ENCODE measurements around the gene FAAP100.

Gene FAAP100

DNA sequence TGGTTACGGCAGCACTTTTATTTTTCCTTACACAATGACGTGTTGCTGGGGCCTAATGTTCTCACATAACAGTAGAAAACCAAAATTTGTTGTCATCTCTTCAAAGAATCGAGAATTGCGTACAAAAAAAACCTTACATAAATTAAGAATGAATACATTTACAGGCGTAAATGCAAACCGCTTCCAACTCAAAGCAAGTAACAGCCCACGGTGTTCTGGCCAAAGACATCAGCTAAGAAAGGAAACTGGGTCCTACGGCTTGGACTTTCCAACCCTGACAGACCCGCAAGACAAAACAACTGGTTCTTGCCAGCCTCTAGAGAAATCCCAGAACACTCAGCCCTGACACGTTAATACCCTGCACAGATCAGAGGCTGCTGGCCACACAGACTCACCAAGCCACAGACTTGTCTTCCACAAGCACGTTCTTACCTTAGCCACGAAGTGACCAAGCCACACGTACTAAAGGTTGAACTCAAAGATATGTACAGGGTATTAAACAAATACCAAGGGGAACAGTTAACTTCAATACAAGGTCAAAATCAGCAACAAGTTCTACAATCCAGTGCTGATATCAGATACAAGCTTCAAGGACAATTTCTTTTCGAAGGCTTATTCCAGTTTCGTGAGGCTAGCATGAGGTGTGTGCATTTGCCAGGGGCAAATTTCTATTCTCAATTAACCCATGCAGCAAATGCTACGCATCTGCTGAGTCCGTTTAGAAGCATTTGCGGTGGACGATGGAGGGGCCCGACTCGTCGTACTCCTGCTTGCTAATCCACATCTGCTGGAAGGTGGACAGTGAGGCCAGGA, 42.0 kb downstream of the FAAP100 start:
- peak; percentile 43 for DNase-seq

GRCh38 chr17:81509207-81509971, 42.8 kb downstream of the FAAP100 start:
- DNase-seq: peak; percentile 41

- DNase-seq: peak; percentile 39
Measured at GRCh38 chr17:81508639-81509206, 43.4 kb downstream of the FAAP100 start.

GRCh38 chr17:81503619-81504018, 48.5 kb downstream of the FAAP100 start:
- no peak for DNase-seq

GRCh38 chr17:81502471-81503017, 49.6 kb downstream of the FAAP100 start:
- no peak for DNase-seq

GRCh38 chr17:81500047-81500446, 52.1 kb downstream of the FAAP100 start:
- no peak for DNase-seq

GRCh38 chr17:81499601-81499970, 52.6 kb downstream of the FAAP100 start:
- no peak for DNase-seq

GRCh38 chr17:81498953-81499600, 53.1 kb downstream of the FAAP100 start:
- DNase-seq: no peak

- DNase-seq: no peak
Measured at GRCh38 chr17:81494626-81495377, 57.4 kb downstream of the FAAP100 start.

GRCh38 chr17:81493198-81494038, 58.7 kb downstream of the FAAP100 start:
- DNase-seq: no peak

GRCh38 chr17:81492706-81493105, 59.4 kb downstream of the FAAP100 start:
- DNase-seq: no peak

DNA sequence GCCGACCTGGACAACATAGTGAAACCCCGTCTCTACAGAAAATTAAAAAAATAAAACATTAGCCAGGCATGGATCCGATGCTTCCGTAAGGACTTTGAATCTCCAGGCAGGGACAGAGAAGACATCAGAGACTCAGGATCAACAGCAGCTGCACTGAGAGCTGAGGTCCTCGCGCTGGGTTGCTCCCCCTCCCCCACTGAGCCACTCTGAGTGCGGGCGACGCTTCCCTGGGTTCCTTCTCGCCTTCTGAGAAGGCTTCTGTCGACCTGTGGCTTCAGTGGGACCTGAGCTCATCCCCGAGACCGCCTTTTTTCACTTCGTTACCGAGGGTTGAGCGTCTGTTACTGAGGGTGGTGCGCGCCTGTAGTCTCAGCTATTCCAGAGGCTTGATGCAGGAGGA, 60.0 kb downstream of the FAAP100 start:
- DNase-seq: no peak

DNA sequence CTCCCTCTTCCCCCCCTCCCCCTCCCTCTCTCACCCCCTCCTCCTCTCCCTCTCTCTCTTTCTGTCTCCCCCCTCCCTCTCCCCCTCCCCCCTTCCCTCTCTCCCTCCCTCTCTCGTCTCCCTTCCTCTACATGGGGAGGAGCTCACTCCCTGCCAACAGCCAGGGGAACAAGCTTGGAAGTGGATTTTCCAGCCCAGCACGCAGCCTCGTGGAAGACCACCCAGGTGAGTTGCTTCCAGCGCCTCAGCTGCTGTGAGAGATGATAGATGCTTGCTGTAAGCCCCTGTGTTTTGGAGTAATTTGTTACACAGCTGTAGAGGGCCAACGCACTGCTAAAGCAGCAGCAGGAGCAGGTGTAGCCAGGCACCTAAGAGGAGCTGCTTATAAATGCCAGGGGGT, 60.4 kb downstream of the FAAP100 start:
- no peak for DNase-seq

- no peak for DNase-seq
Measured at GRCh38 chr17:81491181-81491581, 61.0 kb downstream of the FAAP100 start.

- no peak for DNase-seq
Measured at GRCh38 chr17:81489998-81490992, 61.9 kb downstream of the FAAP100 start.
